OCI-LY3 (cell line): ENCODE data around the gene NBEAL2.

Experiments used
- H2AFZ ChIP-seq: fragments of 200-600, 300-600 bp; shearing (Covaris generic); 2 replicates; pipeline ENCODE4 v1.6.0; 2014; ENCODE audit warnings: antibody characterized with exemption, low read depth, low read length
- H3K27ac ChIP-seq: fragments of 200-600, 300-600 bp; sonication (generic); 2 replicates; pipeline ENCODE4 v1.5.1; 2014; ENCODE audit warnings: mild to moderate bottlenecking, low read length, moderate library complexity, mixed read lengths
- H3K27me3 ChIP-seq: fragments of 200-600, 300-600 bp; sonication (generic); 2 replicates; pipeline ENCODE4 v1.6.1; 2014; ENCODE audit warnings: low read depth, low read length, mixed read lengths
- H3K36me3 ChIP-seq: fragments of 200-600, 300-600 bp; sonication (generic); replicated peaks from 2 replicates; pipeline ENCODE3; 2014; ENCODE audit warnings: low read depth, low read length, mixed read lengths
- H3K4me1 ChIP-seq: fragments of 300-600, 200-600 bp; sonication (generic); 2 replicates; pipeline ENCODE4 v1.6.1; 2014; ENCODE audit warnings: low read length, mixed read lengths
- H3K4me2 ChIP-seq: fragments of 200-600, 300-600 bp; sonication (generic); 2 replicates; pipeline ENCODE4 v1.6.1; 2014; ENCODE audit warnings: low read length, mixed read lengths
- H3K4me3 ChIP-seq: fragments of 300-600, 200-600 bp; sonication (generic); 2 replicates; pipeline ENCODE4 v1.5.1; 2014; ENCODE audit warnings: antibody characterized with exemption, mild to moderate bottlenecking, low read length, moderate library complexity
- H3K79me2 ChIP-seq: fragments of 300-600, 200-600 bp; shearing (Covaris generic); 2 replicates; pipeline ENCODE4 v1.6.1; 2014; ENCODE audit warnings: mild to moderate bottlenecking, low read length, mixed read lengths
- H3K9ac ChIP-seq: fragments of 300-600, 200-600 bp; shearing (Covaris generic); 2 replicates; pipeline ENCODE4 v1.6.0; 2014; ENCODE audit warnings: mild to moderate bottlenecking, low read length, moderate library complexity
- H3K9me3 ChIP-seq: fragments of 200-600, 300-600 bp; shearing (Covaris generic); 2 replicates; pipeline ENCODE4 v1.6.1; 2014; ENCODE audit warnings: low read length, mixed read lengths; ENCODE audit not compliant: insufficient read depth
- H4K20me1 ChIP-seq: fragments of 200-600, 300-600 bp; sonication (generic); 2 replicates; pipeline ENCODE4 v1.6.1; 2016; ENCODE audit warnings: low read length, mixed read lengths; ENCODE audit not compliant: insufficient read depth
- EZH2phosphoT487 ChIP-seq: fragments of 200-600 bp; shearing (Covaris generic); IDR thresholded peaks from 2 replicates; pipeline ENCODE4 v1.6.1; 2018; ENCODE audit warnings: antibody characterized with exemption, mixed run types, low read depth
- TF ChIP-seq, protein P1 (sequence below): fragments of 200-600, 300-600 bp; sonication (generic); IDR thresholded peaks from 2 replicates; pipeline ENCODE4 v1.5.1; 2014; ENCODE audit warnings: antibody characterized with exemption, low read length, low read depth

The NBEAL2 gene

DNA sequence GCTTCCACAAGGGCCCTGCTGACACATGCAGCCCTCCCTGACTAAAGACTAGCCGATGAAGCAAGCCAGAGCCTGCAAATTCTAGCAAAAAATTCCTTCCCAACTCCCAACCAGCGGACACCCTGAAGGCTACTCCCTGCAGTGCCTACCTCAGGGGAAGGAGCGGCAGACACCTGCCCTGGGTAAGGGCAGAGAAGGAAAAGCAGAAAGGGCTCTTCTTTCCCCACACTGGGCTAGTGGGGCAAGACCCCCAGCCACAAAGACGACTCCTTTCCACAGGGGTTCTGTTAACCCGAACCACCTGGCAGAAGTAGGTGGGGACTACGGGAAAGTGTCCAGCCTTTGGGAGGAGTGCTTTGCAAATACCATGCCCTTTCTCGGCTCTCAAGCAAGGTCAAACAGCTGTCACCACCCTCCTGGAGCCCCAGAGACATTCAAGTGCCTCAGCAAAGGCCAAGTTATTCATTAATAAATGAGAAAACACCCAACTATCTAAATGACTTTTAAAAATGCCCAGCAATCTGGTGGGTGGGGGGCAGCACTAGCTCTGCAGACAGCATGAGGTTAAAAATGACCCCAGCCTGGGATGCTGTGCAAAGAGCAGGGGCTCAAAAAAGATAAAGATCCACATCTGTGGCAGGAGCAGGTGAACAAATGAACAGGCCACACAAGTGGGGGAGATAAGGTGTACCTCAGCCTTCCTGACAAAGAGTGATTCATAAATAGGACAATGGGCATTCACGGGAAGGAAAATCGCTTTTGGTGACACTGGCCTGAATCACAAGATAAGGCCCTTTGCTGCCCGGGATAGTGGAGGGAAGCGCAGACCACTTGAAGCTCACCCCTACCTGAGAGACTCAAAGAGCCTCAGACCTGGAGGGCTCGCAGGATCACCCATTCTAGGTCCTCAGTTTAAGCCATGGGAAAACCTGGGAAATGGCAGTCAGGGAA, 36.0 kb upstream of the NBEAL2 start:
- H3K36me3 ChIP-seq: peaks cover 59% of the 10 kb centered on the region
- no peaks in the 10 kb centered on the region for H3K9me3 ChIP-seq
- H4K20me1 ChIP-seq: peaks cover 33% of the 10 kb centered on the region
- H3K79me2 ChIP-seq: peaks cover 97% of the 10 kb centered on the region
- peak overlapping the region; percentile 91 for H3K4me2 ChIP-seq
- H3K27me3 ChIP-seq: no peaks in the 10 kb centered on the region
- H3K9ac ChIP-seq: peak overlapping the region; percentile 74
- peaks cover 76% of the 10 kb centered on the region for H3K4me1 ChIP-seq
- peak overlapping the region; percentile 85 for H3K27ac ChIP-seq
- peak overlapping the region; percentile 68 for H3K4me3 ChIP-seq
- TF ChIP-seq, protein P1, sequence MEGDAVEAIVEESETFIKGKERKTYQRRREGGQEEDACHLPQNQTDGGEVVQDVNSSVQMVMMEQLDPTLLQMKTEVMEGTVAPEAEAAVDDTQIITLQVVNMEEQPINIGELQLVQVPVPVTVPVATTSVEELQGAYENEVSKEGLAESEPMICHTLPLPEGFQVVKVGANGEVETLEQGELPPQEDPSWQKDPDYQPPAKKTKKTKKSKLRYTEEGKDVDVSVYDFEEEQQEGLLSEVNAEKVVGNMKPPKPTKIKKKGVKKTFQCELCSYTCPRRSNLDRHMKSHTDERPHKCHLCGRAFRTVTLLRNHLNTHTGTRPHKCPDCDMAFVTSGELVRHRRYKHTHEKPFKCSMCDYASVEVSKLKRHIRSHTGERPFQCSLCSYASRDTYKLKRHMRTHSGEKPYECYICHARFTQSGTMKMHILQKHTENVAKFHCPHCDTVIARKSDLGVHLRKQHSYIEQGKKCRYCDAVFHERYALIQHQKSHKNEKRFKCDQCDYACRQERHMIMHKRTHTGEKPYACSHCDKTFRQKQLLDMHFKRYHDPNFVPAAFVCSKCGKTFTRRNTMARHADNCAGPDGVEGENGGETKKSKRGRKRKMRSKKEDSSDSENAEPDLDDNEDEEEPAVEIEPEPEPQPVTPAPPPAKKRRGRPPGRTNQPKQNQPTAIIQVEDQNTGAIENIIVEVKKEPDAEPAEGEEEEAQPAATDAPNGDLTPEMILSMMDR: no peak
- no peak for TF ChIP-seq EZH2phosphoT487
- H2AFZ ChIP-seq: no peak overlapping the region

DNA sequence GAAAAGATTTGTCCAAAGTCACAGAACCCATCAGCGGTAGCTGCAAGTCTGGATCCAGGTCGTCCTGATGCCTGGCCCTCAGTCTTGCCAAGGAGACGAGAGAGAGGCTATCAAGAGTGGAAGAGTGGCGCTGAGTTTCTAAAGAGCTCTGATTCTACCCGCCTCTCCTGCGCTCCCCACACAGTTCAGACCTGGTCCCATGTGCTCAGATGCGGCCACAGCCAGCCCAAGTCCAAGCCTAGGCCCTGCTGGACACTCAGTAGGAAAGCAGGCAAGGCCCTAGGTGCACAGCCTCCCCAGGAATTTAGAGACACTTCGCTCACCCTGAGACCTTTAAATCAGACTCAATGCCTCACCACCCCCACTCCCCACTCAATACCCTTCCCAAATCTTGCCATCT, 35.3 kb upstream of the NBEAL2 start:
- peaks cover 40% of the 10 kb centered on the region for H4K20me1 ChIP-seq
- peaks cover 97% of the 10 kb centered on the region for H3K79me2 ChIP-seq
- peaks cover 53% of the 10 kb centered on the region for H3K36me3 ChIP-seq

DNA sequence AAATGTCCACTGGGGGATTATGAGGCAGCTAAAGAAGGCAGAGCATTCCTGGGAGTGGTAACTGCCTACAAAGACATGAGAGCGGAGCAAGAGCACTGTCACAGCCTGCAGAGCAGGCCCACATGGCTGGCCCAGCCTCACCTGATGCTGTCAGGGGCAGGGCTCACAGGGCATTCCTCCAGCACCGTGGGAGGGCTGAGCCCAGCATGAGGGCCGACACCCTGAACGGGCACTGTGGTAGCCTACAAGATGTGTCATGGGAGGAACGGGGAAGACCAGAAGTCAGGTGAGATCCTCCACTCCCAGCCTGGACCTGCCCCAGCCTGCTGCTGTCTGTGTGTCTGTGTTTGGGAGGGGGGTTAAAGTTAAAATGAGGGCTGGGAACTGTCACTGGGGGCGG, 33.0 kb upstream of the NBEAL2 start:
- Histone ChIP-seq H3K4me3 (no peak overlapping the region), H2AFZ (no peak overlapping the region), H3K4me1 (peaks cover 72% of the 10 kb centered on the region), H3K4me2 (no peak overlapping the region), H4K20me1 (peaks cover 57% of the 10 kb centered on the region), H3K27ac (no peak overlapping the region), H3K27me3 (no peaks in the 10 kb centered on the region), H3K9me3 (no peaks in the 10 kb centered on the region), H3K9ac (no peak overlapping the region), H3K79me2 (peaks cover 100% of the 10 kb centered on the region), H3K36me3 (peaks cover 45% of the 10 kb centered on the region)
- TF ChIP-seq, protein P1: no peak
- no peak for TF ChIP-seq EZH2phosphoT487

More for the DNA sequence above, 35.3 kb upstream of the NBEAL2 start:
- H3K4me1 ChIP-seq: peaks cover 76% of the 10 kb centered on the region
- peak overlapping the region; percentile 68 for H3K4me3 ChIP-seq
- H3K27me3 ChIP-seq: no peaks in the 10 kb centered on the region
- peak overlapping the region; percentile 85 for H3K27ac ChIP-seq
- peak overlapping the region; percentile 58 for H3K9ac ChIP-seq
- H3K9me3 ChIP-seq: no peaks in the 10 kb centered on the region
- no peak for TF ChIP-seq EZH2phosphoT487
- TF ChIP-seq, protein P1: no peak
- H2AFZ ChIP-seq: no peak overlapping the region
- H3K4me2 ChIP-seq: peak overlapping the region; percentile 91

DNA sequence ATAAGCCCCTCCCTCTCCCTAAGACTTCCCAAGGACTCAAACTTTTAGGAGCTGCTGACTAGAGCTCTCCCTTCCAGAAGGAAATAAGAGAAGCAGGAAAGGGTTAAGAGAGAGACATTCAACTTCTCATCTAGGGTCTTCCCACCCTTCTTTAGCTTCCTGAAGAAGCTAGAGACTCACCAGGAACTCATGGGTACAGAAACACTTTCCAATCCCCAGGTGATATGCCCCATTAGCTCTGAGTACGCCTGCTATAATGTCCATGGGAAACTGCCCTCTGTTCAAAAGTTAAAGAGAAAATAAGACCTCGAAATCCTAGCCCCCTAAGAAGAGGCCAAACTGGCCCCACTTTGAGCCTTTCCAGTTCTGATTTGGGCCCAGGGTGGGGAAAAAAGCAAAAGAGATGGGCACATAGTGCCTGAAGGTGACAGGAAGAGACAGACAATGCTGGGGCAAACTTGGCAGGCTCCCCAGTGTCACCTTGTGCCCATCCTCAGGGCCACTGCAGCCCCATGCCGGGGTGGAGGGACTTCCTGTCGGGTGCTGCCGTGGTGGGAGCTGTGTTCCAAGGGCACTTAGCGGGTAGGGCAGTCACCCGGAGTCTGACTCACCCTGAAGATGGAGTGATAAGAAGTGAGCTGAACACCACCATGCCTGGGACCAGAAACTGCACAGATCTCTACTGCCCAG, 32.5 kb upstream of the NBEAL2 start:
- H3K36me3 ChIP-seq: peaks cover 46% of the 10 kb centered on the region
- peaks cover 60% of the 10 kb centered on the region for H4K20me1 ChIP-seq
- H3K4me3 ChIP-seq: no peak overlapping the region
- no peak overlapping the region for H2AFZ ChIP-seq
- H3K27me3 ChIP-seq: no peaks in the 10 kb centered on the region
- TF ChIP-seq, protein P1: no peak
- TF ChIP-seq EZH2phosphoT487: no peak
- peaks cover 73% of the 10 kb centered on the region for H3K4me1 ChIP-seq
- H3K9ac ChIP-seq: no peak overlapping the region
- no peak overlapping the region for H3K4me2 ChIP-seq
- peaks cover 98% of the 10 kb centered on the region for H3K79me2 ChIP-seq
- H3K27ac ChIP-seq: peak overlapping the region; percentile 21
- no peaks in the 10 kb centered on the region for H3K9me3 ChIP-seq
